AG04450 (cell line): ENCODE results near the gene RFTN1. TPM values are rescaled to one million over a fixed set of nuclear protein-coding genes. Genes with fewer than 3 reads are reported as not detected.

Experiments
- CTCF ChIA-PET: fragments of 300-600, 350-600 bp; formaldehyde crosslinking; extraction: SDS; loops from one replicate; lab custom pipeline; 2022; ENCODE audit warnings: antibody characterized with exemption, inconsistent platforms; lab: Charles Lee
- POLR2A ChIA-PET: fragments of 350-600 bp; formaldehyde crosslinking; extraction: SDS; loops from one replicate; lab custom pipeline; 2021; ENCODE audit warnings: antibody characterized with exemption, inconsistent platforms; lab: Yijun Ruan, JAX
- DNase-seq: peaks from one replicate; pipeline ENCODE4 v3.0.0-alpha.2; 2011; ENCODE audit warnings: low read depth, low spot score
- H3K27ac ChIP-seq: one replicate; pipeline ENCODE4 v1.5.1; 2012; ENCODE audit warnings: low read depth, low read length, control low read depth
- H3K27me3 ChIP-seq: one replicate; pipeline ENCODE4 v1.6.0; 2012; ENCODE audit warnings: low read length; ENCODE audit not compliant: control insufficient read depth, insufficient read depth
- H3K4me3 ChIP-seq: 2 replicates; pipeline ENCODE4 v1.5.1; 2011; ENCODE audit warnings: mild to moderate bottlenecking, low read depth, low read length, control low read depth
- H3K9me3 ChIP-seq: 2 replicates; pipeline ENCODE4 v1.5.1; 2012; ENCODE audit warnings: low read length; ENCODE audit not compliant: control insufficient read depth, insufficient read depth
- CTCF ChIP-seq: IDR thresholded peaks from 2 replicates; pipeline ENCODE4 v1.5.1; 2011; ENCODE audit warnings: low read depth, low read length, control low read depth, inconsistent platforms
- polyA plus RNA-seq: library from polyadenylated mRNA; depleted of rRNA; stranded (reverse); fragments of >200 nt; gene quantifications from 2 replicates; pipeline ENCODE4 v1.2.3, GENCODE V29; 2011

RFTN1 gene
- polyA plus RNA-seq, 1 experiment = 97.3 TPM

GRCh38 chr3:16547561-16548357 is 34.3 kb upstream of the RFTN1 start:
- no peak for DNase-seq
- POLR2A ChIA-PET = no interaction called here
- H3K9me3 ChIP-seq = no peaks in the 10 kb centered on the region
- no peaks in the 10 kb centered on the region for H3K27me3 ChIP-seq
- no peak for TF ChIP-seq CTCF
- no peak overlapping the region for H3K4me3 ChIP-seq
- no peak overlapping the region for H3K27ac ChIP-seq
- CTCF ChIA-PET = interaction anchor here (2.3 kb wide), 1 partner anchor 257 kb away, joined by 12 read pairs; no protein-coding TSS in a partner anchor

- no peaks in the 10 kb centered on the region for H3K9me3 ChIP-seq
- POLR2A ChIA-PET = no interaction called here
- CTCF ChIA-PET = interaction anchor here (2.3 kb wide), 1 partner anchor 256 kb away, joined by 12 read pairs; no protein-coding TSS in a partner anchor
- TF ChIP-seq CTCF = no peak
- peaks cover under 1% of the 10 kb centered on the region for H3K27me3 ChIP-seq
- DNase-seq = no peak
- no peak overlapping the region for H3K4me3 ChIP-seq
- H3K27ac ChIP-seq = no peak overlapping the region
These were observed 32.9 kb upstream of the RFTN1 start for GRCh38 chr3:16546186-16547010.

GRCh38 chr3:16545413-16546185 is 32.1 kb upstream of the RFTN1 start:
- no peak overlapping the region for H3K27ac ChIP-seq
- ChIA-PET POLR2A (no interaction called here), CTCF (no interaction called here)
- DNase-seq = no peak
- H3K27me3 ChIP-seq = peaks cover 7% of the 10 kb centered on the region
- H3K4me3 ChIP-seq = no peak overlapping the region
- no peak for TF ChIP-seq CTCF
- no peaks in the 10 kb centered on the region for H3K9me3 ChIP-seq

GRCh38 chr3:16543242-16543864 is 29.9 kb upstream of the RFTN1 start:
- no peak for DNase-seq
- POLR2A ChIA-PET = interaction anchor here (0.6 kb wide), 1 partner anchor 528 kb away, joined by 5 read pairs; no protein-coding TSS in a partner anchor
- Histone ChIP-seq H3K27me3 (peaks cover 19% of the 10 kb centered on the region), H3K4me3 (no peak overlapping the region), H3K9me3 (no peaks in the 10 kb centered on the region), H3K27ac (no peak overlapping the region)
- CTCF ChIA-PET = no interaction called here
- TF ChIP-seq CTCF = no peak
